K562 (cell line): Measurements from ENCODE around the gene CAST. TPM values are rescaled to one million over a fixed set of nuclear protein-coding genes. Genes with fewer than 3 reads are reported as not detected.

Experiments
- ATAC-seq: fragments of 200-7000 bp; cut with Tn5 transposase; 3 replicates; pipeline ENCODE4 v1.9.1; 2020; ENCODE audit warnings: moderate library complexity
- BruUV-seq: library from RNA; stranded (reverse); fragments of 400-500 nt; replicated peaks from 2 replicates; lab custom pipeline; 2021; lab: Mats Ljungman, UMichigan
- CTCF ChIA-PET: fragments of 300-600 bp; formaldehyde crosslinking; extraction: SDS; loops from one replicate; lab custom pipeline; 2021; ENCODE audit warnings: low intra/inter-chr PET ratio; lab: Yijun Ruan, JAX
- POLR2A ChIA-PET: fragments of 300-600, 350-650 bp; sonication (Branson Sonifier 250); formaldehyde crosslinking; extraction: SDS; loops from one replicate; lab custom pipeline; 2021; ENCODE audit warnings: antibody characterized with exemption, inconsistent platforms; lab: Yijun Ruan, JAX
- DNase-seq, 4 experiments: peaks; one replicate each; pipeline versions ENCODE4 v3.0.0 to v3.0.0-alpha.2; 2011 to 2018; ENCODE audit warnings: low spot score in 3 of 4, mixed read lengths in 3 of 4; ENCODE audit errors: extremely low read depth in 1 of 4
- FAIRE-seq: peaks from 2 replicates; lab custom pipeline; 2011; peaks lifted over from hg19 to GRCh38; lab: Jason Lieb, UNC
- H2AFZ ChIP-seq: 2 replicates; pipeline ENCODE4 v1.6.0; 2011; ENCODE audit warnings: low read depth, low read length, control low read depth, inconsistent platforms
- H3K27ac ChIP-seq: fragments of 200-600 bp; 3 replicates; pipeline ENCODE4 v1.8.0; 2011; ENCODE audit warnings: low read depth, mild to moderate bottlenecking, control low read depth, inconsistent platforms, low read length, moderate library complexity, mixed read lengths; ENCODE audit errors: extremely low read depth
- H3K27me3 ChIP-seq, 2 experiments: fragments of 300-600 bp in 1 of 2; 2 replicates in 1 of 2; 3 replicates in 1 of 2; pipeline versions ENCODE4 v1.6.0 to v1.8.0; 2011; ENCODE audit warnings: inconsistent platforms in 2 of 2, low read length in 2 of 2, mild to moderate bottlenecking in 1 of 2, mixed read lengths in 1 of 2, moderate library complexity in 1 of 2; ENCODE audit not compliant: control insufficient read depth in 2 of 2, insufficient read depth in 2 of 2
- H3K36me3 ChIP-seq: fragments of 300-600 bp; 3 replicates; pipeline ENCODE4 v1.8.0; 2011; ENCODE audit warnings: mild to moderate bottlenecking, low read length, inconsistent platforms; ENCODE audit not compliant: control insufficient read depth, insufficient read depth
- H3K4me1 ChIP-seq, 2 experiments: fragments of 200-600 bp in 1 of 2; replicated peaks in 1 of 2; 2 replicates in 1 of 2; 3 replicates in 1 of 2; pipeline versions ENCODE4 v1.5.1 to v1.8.0; 2011; ENCODE audit warnings: inconsistent platforms in 2 of 2, low read length in 2 of 2, mild to moderate bottlenecking in 1 of 2, mixed read lengths in 1 of 2, moderate library complexity in 1 of 2; ENCODE audit not compliant: control insufficient read depth in 2 of 2, insufficient read depth in 2 of 2
- H3K4me2 ChIP-seq: 2 replicates; pipeline ENCODE4 v1.6.1; 2011; ENCODE audit warnings: low read length, control low read depth, inconsistent platforms, mixed read lengths; ENCODE audit not compliant: insufficient read depth
- H3K4me3 ChIP-seq: fragments of 200-600 bp; sonication (generic), shearing (Covaris generic); 2 replicates; pipeline ENCODE4 v1.5.1; 2016; ENCODE audit warnings: control low read depth, inconsistent platforms
- H3K79me2 ChIP-seq: fragments of 200-600 bp; 3 replicates; pipeline ENCODE4 v1.8.0; 2011; ENCODE audit warnings: low read length, inconsistent platforms; ENCODE audit not compliant: control insufficient read depth, insufficient read depth
- H3K9ac ChIP-seq, 2 experiments: 2 replicates each; pipeline versions ENCODE4 v1.6.0 to v1.6.1; 2011; ENCODE audit warnings: low read depth in 2 of 2, low read length in 2 of 2, control low read depth in 1 of 2, inconsistent platforms in 1 of 2, mild to moderate bottlenecking in 1 of 2, mixed read lengths in 1 of 2; ENCODE audit not compliant: insufficient read depth in 1 of 2
- H3K9me1 ChIP-seq: one replicate; pipeline ENCODE4 v1.6.0; 2011; ENCODE audit warnings: inconsistent platforms, mild to moderate bottlenecking, low read length, moderate library complexity; ENCODE audit not compliant: control insufficient read depth, insufficient read depth
- H3K9me3 ChIP-seq: replicated peaks from 2 replicates; pipeline ENCODE4 v1.5.1; 2011; ENCODE audit warnings: low read depth, low read length, inconsistent platforms; ENCODE audit not compliant: control insufficient read depth, insufficient read depth
- H4K20me1 ChIP-seq: replicated peaks from 2 replicates; pipeline ENCODE4 v1.6.1; 2011; ENCODE audit warnings: low read length, inconsistent platforms, mixed read lengths; ENCODE audit not compliant: control insufficient read depth, insufficient read depth
- CBFA2T3 ChIP-seq: fragments of 450-650 bp; IDR thresholded peaks from 2 replicates; pipeline ENCODE4 v1.6.1; 2017
- THRB ChIP-seq: fragments of 450-650 bp; formaldehyde crosslinking; conservative IDR thresholded peaks from 2 replicates; pipeline ENCODE4 v1.4.0; 2022; ENCODE audit warnings: mild to moderate bottlenecking, missing genetic modification characterization
- ZNF124 ChIP-seq: sonication (generic); formaldehyde crosslinking; IDR thresholded peaks from 2 replicates; pipeline ENCODE4 v1.8.1; 2022; ENCODE audit warnings: missing genetic modification reagents
- WGBS: fragments of 100-300 bp; shearing (Covaris generic); methylation state at CpG from one replicate; pipeline ENCODE4 v1.1.6; 2016; ENCODE audit warnings: low coverage, mixed read lengths; ENCODE audit not compliant: insufficient coverage; ENCODE audit errors: missing lambda C conversion rate; 5-methylcytosine and 5-hydroxymethylcytosine counted together
- in situ Hi-C: fragments of 300-500 bp; cut with MboI; formaldehyde crosslinking; loops from 4 replicates; pipeline ENCODE4 v1.15.0; 2018; ENCODE audit warnings: inconsistent platforms, mixed read lengths
- intact Hi-C: fragments of 100-400 bp; cut with micrococcal nuclease; formaldehyde crosslinking; loops from 2 replicates; pipeline ENCODE4 v1.14.2; 2022
- polyA plus RNA-seq, 8 experiments: library from polyadenylated mRNA; depleted of rRNA in 4 of 8; stranded (reverse) in 5 of 8; unstranded in 3 of 8; fragments of >200 nt; fragmentation: Nextera tagmentation in 2 of 8; fragmentation: Illumina TruSeq in 1 of 8; extraction: Ambion mirVana in 2 of 8; extraction: Trizol in 1 of 8; gene quantifications; 2 replicates each; pipeline versions ENCODE4 v1.2.1 to v1.2.3, GENCODE V29; 2011 to 2014; ENCODE audit warnings: inconsistent platforms in 1 of 8, missing spikeins in 1 of 8
- total RNA-seq, 7 experiments: library from RNA; depleted of rRNA in 6 of 7; stranded (reverse); fragments of >200 nt in 6 of 7; fragmentation: Illumina TruSeq in 2 of 7; extraction: Trizol in 2 of 7; gene quantifications; 2 replicates each; pipeline versions ENCODE4 v1.2.1 to v1.2.3, GENCODE V29; 2011 to 2021; ENCODE audit warnings: low replicate concordance in 1 of 7
- TF ChIP-seq, protein P1 (sequence below): IDR thresholded peaks from 3 replicates; pipeline ENCODE4 v1.6.1; 2011; ENCODE audit warnings: borderline replicate concordance, mild to moderate bottlenecking, moderate library complexity; ENCODE audit not compliant: insufficient read length; ENCODE audit errors: extremely low read depth
- TF ChIP-seq, protein P2 (sequence below): sonication (generic); formaldehyde crosslinking; IDR thresholded peaks from 2 replicates; pipeline ENCODE4 v1.8.1; 2023; ENCODE audit warnings: mild to moderate bottlenecking, missing genetic modification reagents, moderate library complexity

The CAST gene
- total and polyA plus RNA-seq, 9 of the 15 experiments (the other 6 are each of a cell fraction or from before 2014, with no cell fraction given): 55.5 to 136 (median 86.1) TPM

DNA sequence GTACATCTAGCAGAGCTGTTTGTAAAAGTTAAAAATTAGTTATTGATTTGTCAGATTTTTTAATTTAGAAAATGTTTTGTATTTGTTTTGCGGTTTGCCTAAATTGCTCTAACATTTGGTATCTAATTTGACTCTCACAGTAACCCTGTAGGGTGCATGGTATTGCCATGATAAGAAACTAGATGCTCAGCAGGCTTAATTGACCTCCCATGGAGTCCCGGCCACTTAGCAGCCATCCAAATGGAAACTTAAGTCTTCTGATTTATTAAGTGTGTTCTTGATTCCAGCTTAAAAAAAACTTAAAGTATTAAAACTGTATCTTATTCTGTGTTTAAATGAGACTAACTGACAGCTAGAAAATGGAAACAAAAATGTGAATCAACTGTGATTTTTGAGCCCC is 54.5 kb downstream of the CAST start:
- ATAC-seq (no peak), DNase-seq (no peak)
- BruUV-seq: no TSS peak

More for the DNA sequence above, 54.5 kb downstream of the CAST start:
- Histone ChIP-seq H4K20me1 (no peaks in the 10 kb centered on the region; the same call in 1 of the 2 replicates), H3K4me2 (peak overlapping the region; percentile 1; the same call in 1 of the 2 replicates), H3K4me3 (no peak overlapping the region), H3K79me2 (peaks cover 37% of the 10 kb centered on the region), H2AFZ (no peak overlapping the region), H3K9me3 (no peaks in the 10 kb centered on the region), H3K9me1 (no peaks in the 10 kb centered on the region), H3K9ac (no peak overlapping the region), H3K36me3 (no peaks in the 10 kb centered on the region), H3K4me1 (peaks cover 0 to 34% of the 10 kb centered on the region in 2 experiments; a peak in 4 of 5 replicates), H3K27ac (no peak overlapping the region), H3K27me3 (no peaks in the 10 kb centered on the region)
- in situ Hi-C loops (no loop called here), intact Hi-C loops (loop anchor here (2.0 kb wide), 1 partner anchor 26 kb away; no protein-coding TSS in a partner anchor)
- CTCF ChIA-PET: no interaction called here
- POLR2A ChIA-PET: interaction anchor here (0.6 to 1.6 kb wide), 3 partner anchors 9 to 96 kb away, joined by 3 to 6 read pairs (median 6); no protein-coding TSS in a partner anchor
- TF ChIP-seq THRB (CRISPR knock-in tag): no peak
- TF ChIP-seq, protein P1, sequence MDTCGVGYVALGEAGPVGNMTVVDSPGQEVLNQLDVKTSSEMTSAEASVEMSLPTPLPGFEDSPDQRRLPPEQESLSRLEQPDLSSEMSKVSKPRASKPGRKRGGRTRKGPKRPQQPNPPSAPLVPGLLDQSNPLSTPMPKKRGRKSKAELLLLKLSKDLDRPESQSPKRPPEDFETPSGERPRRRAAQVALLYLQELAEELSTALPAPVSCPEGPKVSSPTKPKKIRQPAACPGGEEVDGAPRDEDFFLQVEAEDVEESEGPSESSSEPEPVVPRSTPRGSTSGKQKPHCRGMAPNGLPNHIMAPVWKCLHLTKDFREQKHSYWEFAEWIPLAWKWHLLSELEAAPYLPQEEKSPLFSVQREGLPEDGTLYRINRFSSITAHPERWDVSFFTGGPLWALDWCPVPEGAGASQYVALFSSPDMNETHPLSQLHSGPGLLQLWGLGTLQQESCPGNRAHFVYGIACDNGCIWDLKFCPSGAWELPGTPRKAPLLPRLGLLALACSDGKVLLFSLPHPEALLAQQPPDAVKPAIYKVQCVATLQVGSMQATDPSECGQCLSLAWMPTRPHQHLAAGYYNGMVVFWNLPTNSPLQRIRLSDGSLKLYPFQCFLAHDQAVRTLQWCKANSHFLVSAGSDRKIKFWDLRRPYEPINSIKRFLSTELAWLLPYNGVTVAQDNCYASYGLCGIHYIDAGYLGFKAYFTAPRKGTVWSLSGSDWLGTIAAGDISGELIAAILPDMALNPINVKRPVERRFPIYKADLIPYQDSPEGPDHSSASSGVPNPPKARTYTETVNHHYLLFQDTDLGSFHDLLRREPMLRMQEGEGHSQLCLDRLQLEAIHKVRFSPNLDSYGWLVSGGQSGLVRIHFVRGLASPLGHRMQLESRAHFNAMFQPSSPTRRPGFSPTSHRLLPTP: no peak
- TF ChIP-seq CBFA2T3: peak; percentile 14; the same call in 1 of the 2 replicates
- TF ChIP-seq, protein P2, sequence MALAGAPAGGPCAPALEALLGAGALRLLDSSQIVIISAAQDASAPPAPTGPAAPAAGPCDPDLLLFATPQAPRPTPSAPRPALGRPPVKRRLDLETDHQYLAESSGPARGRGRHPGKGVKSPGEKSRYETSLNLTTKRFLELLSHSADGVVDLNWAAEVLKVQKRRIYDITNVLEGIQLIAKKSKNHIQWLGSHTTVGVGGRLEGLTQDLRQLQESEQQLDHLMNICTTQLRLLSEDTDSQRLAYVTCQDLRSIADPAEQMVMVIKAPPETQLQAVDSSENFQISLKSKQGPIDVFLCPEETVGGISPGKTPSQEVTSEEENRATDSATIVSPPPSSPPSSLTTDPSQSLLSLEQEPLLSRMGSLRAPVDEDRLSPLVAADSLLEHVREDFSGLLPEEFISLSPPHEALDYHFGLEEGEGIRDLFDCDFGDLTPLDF (CRISPR knock-in tag): no peak
- TF ChIP-seq ZNF124: no peak
- 8% methylated on average over 2 of the region's 2 CpGs for WGBS
- FAIRE-seq: no peak
